Left cardiac atrium (tissue), 4 donors: ENCODE measurements around the gene TKTL2. TPM values are rescaled to one million over a fixed set of nuclear protein-coding genes. Genes with fewer than 3 reads are reported as not detected.
A peak's percentile ranks its signal among the peaks of the same experiment; 100 is the strongest.
"Not testable (repeated sequence)": the region's sequence is repeated elsewhere in the genome, so short reads cannot be mapped to it uniquely, and the experiment has no call there.

Source experiments
- ATAC-seq, 2 donors: fragments of 200-7000 bp; cut with Tn5 transposase; one replicate each; pipeline ENCODE4 v1.9.1; 2020; ENCODE audit warnings: mild to moderate bottlenecking in 2 of 2, moderate library complexity in 2 of 2
- DNase-seq: peaks from one replicate; pipeline ENCODE4 v3.0.0-alpha.2; 2020
- intact Hi-C, 2 donors: fragments of 100-400 bp; cut with DNase I; formaldehyde crosslinking; loops; one replicate each; pipeline versions ENCODE4 v1.14.1 to v1.15.1; 2022 to 2023
- total RNA-seq, 2 donors: library from RNA; stranded (reverse); fragmentation: NEBNext Ultra II Directional; extraction: Animal tissue kit (Norgen Biotek cat#: 25700); gene quantifications; one replicate each; pipeline ENCODE4 v1.2.1, GENCODE V29; 2021
- donor health status: DM: no; HTN: yes; CAD: no.
- donor health status: DM: no; HTN: yes; CAD: no; lungs with severe emphysema.
- donor health status: DM: yes; HTN: yes; CAD: no.
- donor health status: Dilated cardiomyopathy.

TKTL2 gene
- total RNA-seq, 2 donors from 2014 or later: not detected

- DNase-seq (no peak), ATAC-seq (no peak)
- intact Hi-C loops: no loop called here
Observed at GRCh38 chr4:163448540-163449203, 24.9 kb downstream of the TKTL2 start.

GRCh38 chr4:163447481-163447880 is 26.1 kb downstream of the TKTL2 start:
- DNase-seq (no peak), ATAC-seq (no peak)
- intact Hi-C loops: no loop called here

GRCh38 chr4:163447023-163447422 is 26.5 kb downstream of the TKTL2 start:
- peak; percentile 24 for DNase-seq
- ATAC-seq, intact Hi-C loops: not testable (repeated sequence)

GRCh38 chr4:163440040-163440439 is 33.5 kb downstream of the TKTL2 start:
- DNase-seq (no peak), ATAC-seq (no peak)
- intact Hi-C loops: no loop called here

Other genes starting within 250 kb of the TKTL2 start
- gene NPY1R, start 141.2 kb downstream of the TKTL2 start, total RNA-seq: 1 to 10 TPM; 2.8 to 2.9 TPM
- gene NPY5R, start 129.9 kb downstream of the TKTL2 start, total RNA-seq: under 1 TPM; 0.15 to 0.21 TPM
- 10 to 100 TPM; 10.2 to 19.6 TPM for gene TMA16, start 20.9 kb upstream of the TKTL2 start, total RNA-seq